ENCODE data around the gene MEX3D.

MEX3D gene

GRCh38 chr19:1526979-1527649 lies 41.0 kb downstream of the MEX3D start:
- H3K27me3 ChIP-seq (ENCODE audit: insufficient read depth, poor library complexity, severe bottlenecking) = peaks cover 31% of the 10 kb centered on the region

DNA sequence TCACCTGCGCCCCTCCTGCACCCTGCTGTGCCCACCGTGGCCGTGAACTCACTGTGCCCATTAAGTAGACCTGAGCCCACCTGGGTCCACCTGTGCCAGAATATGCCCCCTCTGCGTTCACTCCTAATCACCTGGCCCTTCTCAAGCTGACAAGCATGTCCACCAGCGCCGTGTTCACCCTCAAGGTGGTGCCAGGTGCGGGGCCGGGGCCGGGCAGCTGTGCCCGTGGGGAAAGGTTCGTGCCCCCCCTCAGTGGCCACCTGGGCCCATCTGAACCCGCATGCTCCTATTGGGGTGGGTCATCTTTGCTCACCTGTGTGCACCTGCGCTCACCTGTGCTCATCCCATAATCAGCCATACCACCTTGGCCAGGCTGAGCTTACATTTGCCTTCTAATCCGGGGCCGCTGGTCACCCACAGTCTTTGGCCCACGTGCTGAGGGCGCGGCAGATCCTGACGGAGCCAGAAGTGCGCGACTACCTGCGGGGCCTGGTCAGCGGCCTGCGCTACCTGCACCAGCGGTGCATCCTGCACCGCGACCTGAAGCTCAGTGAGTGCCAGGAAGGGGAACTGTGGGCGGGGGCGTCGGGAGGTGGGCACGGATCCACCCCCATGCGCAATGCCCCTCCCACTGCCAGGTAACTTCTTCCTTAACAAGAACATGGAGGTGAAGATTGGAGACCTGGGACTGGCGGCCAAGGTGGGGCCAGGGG lies 41.9 kb downstream of the MEX3D start:
- no peaks in the 10 kb centered on the region for H3K4me1 ChIP-seq (ENCODE audit: insufficient read depth, poor library complexity, severe bottlenecking)
- peaks cover 31% of the 10 kb centered on the region for H3K27me3 ChIP-seq (ENCODE audit: insufficient read depth, poor library complexity, severe bottlenecking)
- H3K36me3 ChIP-seq (ENCODE audit: low read depth) = no peaks in the 10 kb centered on the region
- ATAC-seq (ENCODE audit: low read depth) (no peak), DNase-seq (ENCODE audit: low spot score) (no peak)
- no peak overlapping the region for H3K4me3 ChIP-seq (ENCODE audit: severe bottlenecking)
- TF ChIP-seq, protein P1, sequence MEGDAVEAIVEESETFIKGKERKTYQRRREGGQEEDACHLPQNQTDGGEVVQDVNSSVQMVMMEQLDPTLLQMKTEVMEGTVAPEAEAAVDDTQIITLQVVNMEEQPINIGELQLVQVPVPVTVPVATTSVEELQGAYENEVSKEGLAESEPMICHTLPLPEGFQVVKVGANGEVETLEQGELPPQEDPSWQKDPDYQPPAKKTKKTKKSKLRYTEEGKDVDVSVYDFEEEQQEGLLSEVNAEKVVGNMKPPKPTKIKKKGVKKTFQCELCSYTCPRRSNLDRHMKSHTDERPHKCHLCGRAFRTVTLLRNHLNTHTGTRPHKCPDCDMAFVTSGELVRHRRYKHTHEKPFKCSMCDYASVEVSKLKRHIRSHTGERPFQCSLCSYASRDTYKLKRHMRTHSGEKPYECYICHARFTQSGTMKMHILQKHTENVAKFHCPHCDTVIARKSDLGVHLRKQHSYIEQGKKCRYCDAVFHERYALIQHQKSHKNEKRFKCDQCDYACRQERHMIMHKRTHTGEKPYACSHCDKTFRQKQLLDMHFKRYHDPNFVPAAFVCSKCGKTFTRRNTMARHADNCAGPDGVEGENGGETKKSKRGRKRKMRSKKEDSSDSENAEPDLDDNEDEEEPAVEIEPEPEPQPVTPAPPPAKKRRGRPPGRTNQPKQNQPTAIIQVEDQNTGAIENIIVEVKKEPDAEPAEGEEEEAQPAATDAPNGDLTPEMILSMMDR (IDR thresholded peaks at IDR 0.05; ENCODE audit: poor library complexity, severe bottlenecking) = no peak
- H3K9me3 ChIP-seq (ENCODE audit: severe bottlenecking) = no peaks in the 10 kb centered on the region
- H3K27ac ChIP-seq (ENCODE audit: poor library complexity, severe bottlenecking) = no peak overlapping the region

More at GRCh38 chr19:1526979-1527649, 41.0 kb downstream of the MEX3D start:
- Histone ChIP-seq H3K4me3 (ENCODE audit: severe bottlenecking) (no peak overlapping the region), H3K9me3 (ENCODE audit: severe bottlenecking) (no peaks in the 10 kb centered on the region), H3K27ac (ENCODE audit: poor library complexity, severe bottlenecking) (no peak overlapping the region), H3K36me3 (ENCODE audit: low read depth) (no peaks in the 10 kb centered on the region), H3K4me1 (ENCODE audit: insufficient read depth, poor library complexity, severe bottlenecking) (no peaks in the 10 kb centered on the region)
- DNase-seq (ENCODE audit: low spot score) (no peak), ATAC-seq (ENCODE audit: low read depth) (peak; percentile 62; the same call in 2 of the 3 replicates)
- TF ChIP-seq, protein P1 (IDR thresholded peaks at IDR 0.05; ENCODE audit: poor library complexity, severe bottlenecking) = no peak

DNA sequence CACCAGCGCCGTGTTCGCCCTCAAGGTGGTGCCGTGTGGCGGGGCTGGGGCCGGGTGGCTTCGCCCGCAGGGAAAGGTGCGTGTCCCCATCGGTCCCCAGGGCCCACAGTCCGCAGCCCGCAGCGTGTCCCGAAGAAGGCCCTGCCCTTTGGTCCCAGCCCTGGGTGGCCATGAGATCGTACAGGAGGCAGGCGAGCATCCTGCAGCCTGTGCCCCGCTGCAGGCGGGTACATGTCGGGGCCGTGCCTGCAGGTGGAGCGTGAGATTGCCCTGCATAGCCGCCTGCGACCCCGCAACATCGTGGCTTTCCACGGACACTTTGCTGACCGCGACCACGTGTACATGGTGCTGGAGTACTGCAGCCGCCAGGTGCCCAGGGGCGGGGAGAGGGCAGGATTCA lies 42.8 kb downstream of the MEX3D start:
- Histone ChIP-seq H3K27me3 (ENCODE audit: insufficient read depth, poor library complexity, severe bottlenecking) (peaks cover 31% of the 10 kb centered on the region), H3K4me1 (ENCODE audit: insufficient read depth, poor library complexity, severe bottlenecking) (no peaks in the 10 kb centered on the region), H3K9me3 (ENCODE audit: severe bottlenecking) (no peaks in the 10 kb centered on the region), H3K27ac (ENCODE audit: poor library complexity, severe bottlenecking) (no peak overlapping the region), H3K36me3 (ENCODE audit: low read depth) (no peaks in the 10 kb centered on the region), H3K4me3 (ENCODE audit: severe bottlenecking) (no peak overlapping the region)
- TF ChIP-seq, protein P1 (IDR thresholded peaks at IDR 0.05; ENCODE audit: poor library complexity, severe bottlenecking) = no peak
- no peak for DNase-seq (ENCODE audit: low spot score)
- ATAC-seq (ENCODE audit: low read depth) = no peak; the same call in 2 of the 3 replicates

DNA sequence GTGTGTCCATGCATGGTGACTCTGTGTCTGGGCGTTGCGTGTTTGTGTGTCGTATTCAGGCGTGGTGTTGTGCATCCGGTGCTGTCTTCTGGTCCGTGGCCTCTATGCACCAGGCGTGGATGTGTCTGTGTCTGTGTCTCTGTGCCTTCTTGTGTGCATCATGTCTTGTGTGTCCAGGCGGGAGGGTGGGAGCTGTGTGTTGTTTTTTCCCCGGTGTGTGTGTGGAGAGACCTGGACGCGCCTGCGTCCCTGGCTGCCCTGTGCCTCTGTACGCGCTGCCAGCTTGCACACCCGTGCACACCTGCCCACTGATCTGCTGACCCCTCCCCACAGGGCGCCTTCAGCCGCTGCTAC lies 43.2 kb downstream of the MEX3D start:
- H3K4me3 ChIP-seq (ENCODE audit: severe bottlenecking) = no peak overlapping the region
- no peaks in the 10 kb centered on the region for H3K9me3 ChIP-seq (ENCODE audit: severe bottlenecking)
- TF ChIP-seq, protein P1 (IDR thresholded peaks at IDR 0.05; ENCODE audit: poor library complexity, severe bottlenecking) = no peak
- no peaks in the 10 kb centered on the region for H3K4me1 ChIP-seq (ENCODE audit: insufficient read depth, poor library complexity, severe bottlenecking)
- ATAC-seq (ENCODE audit: low read depth) = no peak
- H3K27ac ChIP-seq (ENCODE audit: poor library complexity, severe bottlenecking) = no peak overlapping the region
- peaks cover 31% of the 10 kb centered on the region for H3K27me3 ChIP-seq (ENCODE audit: insufficient read depth, poor library complexity, severe bottlenecking)
- H3K36me3 ChIP-seq (ENCODE audit: low read depth) = no peaks in the 10 kb centered on the region
- no peak for DNase-seq (ENCODE audit: low spot score)
